PC-3 (cell line): ENCODE results near the gene RMND5B.

ENCODE experiments used
- EZH2 ChIP-seq: fragments of 300-600 bp; sonication (generic); IDR thresholded peaks from one replicate; pipeline ENCODE4 v1.6.1; 2017; ENCODE audit warnings: antibody characterized with exemption, mild to moderate bottlenecking, low read length; ENCODE audit not compliant: unreplicated experiment
- TF ChIP-seq, protein P1 (sequence below): fragments of 300-600 bp; sonication (generic); conservative IDR thresholded peaks from 2 replicates; pipeline ENCODE4 v1.5.1; 2017; ENCODE audit warnings: antibody characterized with exemption, low read depth, mild to moderate bottlenecking, low read length

DNA sequence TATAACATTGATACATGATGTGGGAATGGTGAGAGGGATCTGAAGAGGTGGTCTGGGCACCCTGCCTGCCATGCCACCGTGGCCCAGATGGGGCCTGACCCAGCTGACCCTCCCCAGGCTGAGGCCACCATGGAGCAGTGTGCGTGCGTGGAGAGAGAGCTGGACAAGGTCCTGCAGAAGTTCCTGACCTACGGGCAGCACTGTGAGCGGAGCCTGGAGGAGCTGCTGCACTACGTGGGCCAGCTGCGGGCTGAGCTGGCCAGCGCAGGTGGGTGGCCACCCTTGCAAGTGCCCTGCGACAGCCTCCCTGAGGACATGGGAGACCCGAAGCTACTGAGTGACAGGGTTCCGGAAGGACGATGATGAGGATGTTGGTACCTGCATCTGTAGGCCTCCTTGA lies 7.2 kb downstream of the RMND5B start:
- TF ChIP-seq, protein P1, sequence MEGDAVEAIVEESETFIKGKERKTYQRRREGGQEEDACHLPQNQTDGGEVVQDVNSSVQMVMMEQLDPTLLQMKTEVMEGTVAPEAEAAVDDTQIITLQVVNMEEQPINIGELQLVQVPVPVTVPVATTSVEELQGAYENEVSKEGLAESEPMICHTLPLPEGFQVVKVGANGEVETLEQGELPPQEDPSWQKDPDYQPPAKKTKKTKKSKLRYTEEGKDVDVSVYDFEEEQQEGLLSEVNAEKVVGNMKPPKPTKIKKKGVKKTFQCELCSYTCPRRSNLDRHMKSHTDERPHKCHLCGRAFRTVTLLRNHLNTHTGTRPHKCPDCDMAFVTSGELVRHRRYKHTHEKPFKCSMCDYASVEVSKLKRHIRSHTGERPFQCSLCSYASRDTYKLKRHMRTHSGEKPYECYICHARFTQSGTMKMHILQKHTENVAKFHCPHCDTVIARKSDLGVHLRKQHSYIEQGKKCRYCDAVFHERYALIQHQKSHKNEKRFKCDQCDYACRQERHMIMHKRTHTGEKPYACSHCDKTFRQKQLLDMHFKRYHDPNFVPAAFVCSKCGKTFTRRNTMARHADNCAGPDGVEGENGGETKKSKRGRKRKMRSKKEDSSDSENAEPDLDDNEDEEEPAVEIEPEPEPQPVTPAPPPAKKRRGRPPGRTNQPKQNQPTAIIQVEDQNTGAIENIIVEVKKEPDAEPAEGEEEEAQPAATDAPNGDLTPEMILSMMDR = no peak
- no peak for TF ChIP-seq EZH2
